CD4-positive, alpha-beta T cell treated with Interleukin-4 for 1 hour (primary cell): ENCODE data around the gene SLTM.
"Not testable (repeated sequence)": the region's sequence is repeated elsewhere in the genome, so short reads cannot be mapped to it uniquely, and the experiment has no call there.

Experiments
- DNase-seq, 2 donors: peaks; one replicate each; pipeline ENCODE4 v3.0.0-alpha.2; 2020 to 2022

Gene SLTM

DNA sequence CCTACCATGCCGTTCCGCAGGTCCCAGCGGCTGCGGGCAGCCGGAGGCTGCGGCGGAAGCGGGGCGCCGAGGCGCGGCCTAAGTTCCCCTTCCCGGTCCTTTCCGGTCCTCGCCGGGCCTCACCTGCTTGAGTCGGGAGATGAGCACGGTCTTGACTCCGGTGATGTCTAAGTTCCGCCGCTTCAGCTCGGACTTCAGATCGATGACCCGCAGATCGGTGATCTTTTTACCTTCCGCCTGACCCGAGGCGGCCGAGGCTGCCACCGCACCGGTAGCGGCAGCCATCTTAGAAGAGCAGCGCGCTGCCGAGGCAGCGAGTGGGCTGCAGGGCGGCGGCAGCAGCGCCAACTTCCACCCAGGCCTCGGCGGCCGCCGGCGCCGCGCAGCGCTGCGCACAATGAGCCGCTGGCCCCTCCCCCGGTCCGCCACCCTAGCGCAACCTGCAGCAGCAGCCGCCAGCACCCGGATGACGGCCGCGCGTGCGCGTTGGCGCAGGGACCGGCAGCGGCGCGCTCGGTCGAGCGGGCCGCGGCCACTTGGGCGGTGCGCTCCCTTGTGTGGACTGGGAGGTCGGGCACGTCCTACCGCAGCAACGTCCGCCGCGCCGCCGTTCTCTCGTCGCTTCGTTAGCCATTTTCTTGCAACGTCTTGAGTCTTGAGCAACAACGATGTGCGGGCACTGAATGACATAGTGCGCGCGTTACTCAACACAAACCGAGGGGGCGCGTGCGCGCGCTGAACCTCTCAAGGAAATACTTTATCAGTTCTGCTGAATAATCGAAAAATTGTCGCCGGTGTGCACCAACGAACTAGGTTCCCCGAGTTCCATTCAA, at the start of gene SLTM:
Gene SLTM (minus strand): TSS at position 399 of the 833 bp plus-strand sequence. CDS start 114 bp downstream, at position 285.
- peak; percentile 94 to 95 for DNase-seq

GRCh38 chr15:58983261-58983660, 49.8 kb upstream of the SLTM start:
- DNase-seq: no peak

DNA sequence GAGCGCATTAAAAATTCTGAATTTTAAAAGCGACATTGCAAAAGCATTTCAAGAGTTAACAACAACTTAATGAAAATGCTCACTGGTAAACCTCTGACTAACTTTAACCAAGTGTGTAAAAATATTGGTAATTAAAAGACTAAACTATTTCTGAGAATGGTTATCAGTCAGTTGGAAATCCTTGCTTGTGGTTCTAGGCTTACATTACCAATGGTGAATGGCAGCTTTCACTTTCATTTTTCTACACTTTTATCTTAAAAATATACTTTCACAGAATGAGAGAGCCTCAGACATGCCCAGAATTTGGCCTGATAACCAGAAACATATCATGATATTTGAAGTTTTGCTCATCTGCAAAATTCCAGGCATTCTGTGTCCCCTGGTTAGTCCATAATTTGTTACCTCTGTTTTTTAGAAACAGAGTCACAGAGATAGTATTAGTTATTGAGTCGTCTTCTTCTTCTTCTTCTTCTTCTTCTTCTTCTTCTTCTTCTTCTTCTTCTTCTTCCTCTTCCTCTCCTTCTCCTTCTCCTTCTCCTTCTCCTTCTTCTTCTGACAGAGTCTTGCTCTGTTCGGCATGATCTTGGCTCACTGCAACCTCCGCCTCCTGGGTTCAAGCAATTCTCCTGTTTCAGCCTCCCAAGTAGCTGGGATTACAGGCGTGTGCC, 48.5 kb upstream of the SLTM start:
- DNase-seq: peak in 1 of 2 donors; percentile 57

- DNase-seq: peak in 1 of 2 donors; percentile 65
Measured at GRCh38 chr15:58980351-58980939, 47.0 kb upstream of the SLTM start.

DNA sequence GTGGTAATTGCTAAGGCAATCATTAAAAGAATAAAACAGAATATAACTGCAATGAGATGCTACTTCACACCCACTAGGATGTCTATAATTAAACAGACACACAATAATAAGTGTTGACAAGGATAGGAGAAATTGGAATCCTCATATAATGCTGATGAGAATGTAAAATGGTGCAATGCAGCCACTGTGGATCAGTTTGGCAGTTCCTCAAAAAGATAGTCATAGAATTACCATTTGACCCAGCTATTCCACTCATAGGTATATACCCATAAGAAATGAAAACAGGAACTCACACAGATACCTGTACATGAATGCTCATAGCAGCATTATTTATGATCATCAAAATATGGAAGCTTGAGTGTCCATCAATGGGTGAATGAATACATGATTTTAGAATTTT, 44.4 kb upstream of the SLTM start:
- no peak for DNase-seq

- DNase-seq: no peak
Measured at GRCh38 chr15:58967479-58967878, 34.0 kb upstream of the SLTM start.

DNA sequence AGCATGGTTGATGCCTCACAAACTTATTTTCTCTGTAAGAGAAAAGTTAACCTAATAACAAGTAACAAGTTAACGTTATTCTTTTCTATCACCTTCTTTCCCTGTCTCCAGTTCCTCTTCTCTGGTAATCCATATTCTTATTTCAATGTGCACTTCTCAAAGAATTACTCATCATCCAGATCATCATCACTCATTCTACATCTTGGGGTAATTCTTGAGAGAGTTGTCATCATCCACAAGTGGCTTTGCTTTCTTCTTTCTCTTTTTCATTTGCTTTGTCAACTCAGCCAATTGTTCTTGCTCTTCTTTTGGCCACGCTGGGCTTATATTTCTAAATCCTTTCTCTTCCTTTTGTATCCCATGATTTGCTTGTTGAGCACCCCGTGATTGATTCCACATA, 33.2 kb upstream of the SLTM start:
- DNase-seq: no peak

DNA sequence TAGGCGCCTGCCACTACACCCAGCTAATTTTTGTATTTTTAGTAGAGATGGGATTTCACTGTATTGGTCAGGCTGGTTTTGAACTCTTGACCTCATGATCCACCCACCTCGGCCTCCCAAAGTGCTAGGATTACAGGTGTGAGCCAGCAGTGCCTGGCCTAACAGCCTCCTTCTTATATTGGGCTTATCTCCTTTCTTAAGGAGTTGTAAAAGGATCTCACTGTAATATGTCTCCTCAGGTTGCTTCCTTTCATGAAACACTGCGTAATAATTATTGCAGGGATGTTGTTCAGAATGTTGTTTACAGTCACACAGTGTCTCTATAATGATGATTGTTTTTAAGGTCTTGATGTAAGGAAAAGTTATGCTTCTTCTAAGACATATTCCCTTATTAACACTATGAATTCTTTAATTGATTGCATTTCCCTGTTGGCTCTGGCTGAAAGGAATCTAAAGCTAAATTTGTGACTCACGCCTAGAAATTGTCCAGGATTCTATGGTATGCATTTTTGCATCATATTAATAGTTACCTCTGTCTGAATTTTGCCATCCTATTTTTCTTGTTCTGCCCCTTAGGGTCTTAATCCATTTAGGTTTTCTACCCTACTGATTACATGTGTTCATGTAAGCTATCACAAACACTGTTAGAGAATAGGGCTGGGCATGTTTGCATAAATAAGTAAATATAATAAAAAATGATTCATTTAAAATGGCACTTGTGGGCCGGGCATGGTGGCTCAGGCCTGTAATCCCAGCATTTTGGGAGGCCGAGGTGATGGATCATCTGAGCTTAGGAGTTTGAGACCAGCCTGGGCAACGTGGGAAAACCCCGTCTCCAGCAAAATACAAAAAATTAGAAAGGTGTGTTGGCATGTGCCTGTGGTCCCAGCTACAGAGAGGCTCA, 29.4 kb upstream of the SLTM start:
- no peak for DNase-seq

DNA sequence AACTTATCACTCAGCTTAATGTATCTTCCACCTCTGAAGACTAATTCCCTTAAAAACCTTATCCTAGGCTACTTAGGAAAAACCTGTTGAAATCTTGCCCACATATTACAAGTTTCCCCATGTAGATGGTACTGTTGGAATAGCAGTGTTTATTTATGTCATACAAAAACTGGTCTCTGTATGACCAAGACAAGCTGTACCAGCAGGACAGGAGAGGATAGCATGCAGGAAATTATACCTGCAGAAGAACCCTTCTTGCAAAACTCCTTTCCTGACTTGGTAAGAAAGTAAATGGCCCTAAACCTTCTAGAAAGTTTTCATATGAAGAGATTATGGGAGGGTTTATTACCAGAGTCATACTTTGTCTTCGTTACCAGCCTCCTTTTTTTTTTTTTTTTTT, 28.7 kb upstream of the SLTM start:
- DNase-seq: no peak

- DNase-seq: no peak
Measured at GRCh38 chr15:58958811-58959210, 25.3 kb upstream of the SLTM start.

DNA sequence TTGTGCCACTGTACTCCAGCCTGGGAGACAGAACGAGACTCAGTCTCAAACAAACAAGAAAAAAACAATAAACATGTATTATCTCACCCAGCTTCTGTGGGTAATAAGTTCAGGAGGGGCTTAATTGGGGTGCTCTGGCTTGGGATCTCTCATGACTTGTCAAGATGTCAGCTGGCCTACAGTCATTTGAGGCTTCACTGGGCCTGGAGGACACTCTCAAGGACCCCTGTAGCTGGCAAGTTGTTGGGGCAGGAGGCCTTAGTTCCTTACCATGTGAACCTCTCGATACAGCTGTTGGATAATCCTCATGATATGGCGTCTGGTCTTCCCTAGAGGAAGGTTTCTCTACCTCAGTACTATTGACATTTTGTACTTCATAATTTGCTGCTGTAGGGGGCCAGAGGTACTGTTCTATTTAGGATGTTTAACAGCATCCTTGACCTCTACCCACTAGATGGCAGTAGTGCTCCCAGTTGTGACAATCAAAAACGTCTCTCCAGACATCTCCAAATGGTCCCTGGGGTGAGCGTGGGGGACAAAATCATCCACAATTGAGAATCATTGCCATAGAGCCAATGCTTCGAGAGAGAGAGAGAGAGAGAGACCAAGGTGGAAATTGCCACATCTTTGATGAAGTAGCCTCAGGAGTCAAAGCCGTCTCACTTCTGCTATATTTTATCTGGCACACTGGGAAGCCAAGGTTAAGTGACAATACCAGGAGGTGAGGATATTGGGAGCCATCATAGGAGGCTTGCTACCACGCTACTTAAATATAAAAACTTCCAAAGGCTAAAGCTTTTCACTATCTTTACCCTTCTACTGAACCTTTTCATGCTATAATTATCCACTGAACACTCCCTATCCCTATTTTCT, 23.9 kb upstream of the SLTM start:
- peak; percentile 70 to 79 for DNase-seq

DNA sequence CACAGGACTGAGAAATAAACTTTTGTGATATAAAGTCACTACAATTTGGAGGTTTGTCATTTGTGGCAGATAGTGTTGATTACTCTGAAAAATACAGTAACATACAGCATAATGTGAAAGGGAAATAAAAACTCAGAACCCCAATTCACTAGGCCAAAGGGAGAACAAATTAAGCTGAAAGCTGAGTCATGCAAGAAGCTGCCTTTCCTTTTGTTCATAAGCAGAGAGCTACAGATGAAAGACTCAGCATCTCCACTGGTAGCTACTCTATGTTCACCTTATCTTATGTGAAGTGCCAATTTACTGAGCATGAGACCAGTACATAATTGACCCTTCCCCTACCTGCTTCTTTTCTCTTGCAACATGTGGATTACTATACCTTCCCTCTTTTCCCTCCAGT, 19.3 kb upstream of the SLTM start:
- DNase-seq: no peak

GRCh38 chr15:58951388-58952007, 18.0 kb upstream of the SLTM start:
- no peak for DNase-seq

DNA sequence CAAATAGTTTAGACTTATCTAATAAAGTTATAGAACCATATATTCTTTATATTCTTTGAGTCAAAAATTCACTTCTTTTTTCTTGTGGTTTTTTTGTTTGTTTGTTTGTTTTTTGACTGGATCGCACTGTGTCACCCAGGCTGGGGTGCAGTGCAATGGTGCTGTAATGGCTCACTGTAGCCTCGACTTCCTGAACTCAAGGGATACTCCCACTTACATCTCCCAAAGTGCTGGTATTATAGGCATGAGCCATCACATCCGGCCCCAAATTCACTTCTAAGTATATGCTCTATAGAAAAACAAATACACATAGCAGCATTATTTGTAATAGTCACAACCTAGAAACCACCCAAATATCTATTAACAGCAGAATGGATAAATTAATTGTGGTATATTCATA, 13.7 kb upstream of the SLTM start:
- DNase-seq: no peak

DNA sequence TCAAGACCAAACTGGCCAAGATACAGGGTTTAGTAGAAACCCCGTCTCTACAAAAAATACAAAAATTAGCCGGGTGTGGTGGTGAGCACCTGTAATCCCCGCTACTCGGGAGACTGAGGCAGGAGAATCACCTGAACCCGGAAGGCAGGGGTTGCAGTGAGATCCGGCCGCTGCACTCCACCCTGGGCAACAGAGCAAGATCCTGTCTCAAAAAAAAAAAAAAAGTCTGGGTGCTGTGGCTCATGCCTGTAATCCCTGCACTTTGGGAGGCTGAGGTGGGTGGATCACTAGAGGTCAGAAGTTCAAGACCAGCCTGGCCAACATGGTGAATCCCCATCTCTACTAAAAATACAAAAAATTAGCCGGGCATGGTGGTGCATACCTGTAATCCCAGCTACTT, 1.5 kb upstream of the SLTM start:
- DNase-seq: not testable (repeated sequence)

DNA sequence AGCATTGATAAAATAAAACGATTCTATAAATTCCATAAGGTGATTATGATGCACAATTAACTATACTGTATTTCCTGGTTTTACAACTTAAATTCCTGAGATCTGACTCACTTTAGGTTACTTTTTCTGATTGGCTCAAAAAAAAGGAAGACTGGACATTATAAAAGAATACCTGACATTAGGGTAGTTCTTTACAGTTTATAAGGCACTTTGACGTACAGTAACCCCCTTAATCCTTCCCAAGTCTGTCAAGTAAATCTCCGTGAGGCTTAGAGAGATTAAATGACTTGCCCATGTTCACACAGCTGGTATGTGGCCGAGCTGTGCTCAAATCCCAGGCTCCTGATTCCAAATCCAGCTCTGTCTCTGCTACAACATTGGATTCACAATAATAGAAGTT, 1.0 kb upstream of the SLTM start:
- DNase-seq: no peak

DNA sequence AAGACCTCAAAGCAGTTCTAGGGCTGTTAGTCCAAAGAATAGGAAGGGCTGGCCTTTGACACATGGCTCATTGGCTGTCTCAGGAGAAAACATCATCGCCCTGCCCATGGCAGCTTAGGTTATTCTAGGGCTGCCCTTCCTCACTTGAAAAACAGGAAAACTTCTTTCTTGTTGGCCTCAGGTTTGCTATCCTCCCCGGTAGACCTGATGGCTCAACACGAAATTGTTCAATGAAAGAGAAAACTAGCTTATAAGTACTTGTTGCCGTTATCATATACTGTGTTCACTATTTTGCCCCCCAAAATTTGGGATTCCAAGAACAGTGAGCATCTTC, 602 bp upstream of the SLTM start:
- no peak for DNase-seq

GRCh38 chr15:58932710-58933280, 684 bp downstream of the SLTM start:
- DNase-seq: no peak

DNA sequence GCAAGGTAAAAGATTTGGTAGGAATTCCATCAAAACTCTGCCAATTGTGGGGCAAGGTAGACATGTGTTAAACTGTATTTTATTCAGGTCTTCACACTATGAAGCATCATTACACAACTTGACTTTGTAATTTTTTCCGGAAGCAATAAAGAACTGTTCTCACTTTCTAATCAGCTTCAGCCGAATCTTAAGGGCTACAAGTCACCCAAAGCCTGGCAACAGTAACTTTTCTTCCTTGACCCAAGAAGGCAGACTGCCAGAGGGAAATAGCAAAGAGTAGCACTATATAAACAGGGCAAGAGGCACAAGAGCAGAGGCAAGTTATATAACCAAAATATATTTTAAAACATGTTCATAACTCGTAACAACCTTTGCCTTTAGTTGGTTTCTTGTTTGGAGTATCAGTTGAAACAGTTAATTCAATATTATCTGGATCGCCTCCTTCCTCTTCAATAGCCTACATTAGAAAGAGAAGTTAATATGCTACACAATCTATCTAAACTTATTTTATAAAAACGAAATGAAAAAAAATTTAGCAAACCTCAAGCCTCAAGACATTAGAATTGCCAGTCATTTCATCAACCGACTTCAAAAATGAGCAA, 1.4 kb downstream of the SLTM start:
- DNase-seq: peak in 1 of 2 donors; percentile 25

DNA sequence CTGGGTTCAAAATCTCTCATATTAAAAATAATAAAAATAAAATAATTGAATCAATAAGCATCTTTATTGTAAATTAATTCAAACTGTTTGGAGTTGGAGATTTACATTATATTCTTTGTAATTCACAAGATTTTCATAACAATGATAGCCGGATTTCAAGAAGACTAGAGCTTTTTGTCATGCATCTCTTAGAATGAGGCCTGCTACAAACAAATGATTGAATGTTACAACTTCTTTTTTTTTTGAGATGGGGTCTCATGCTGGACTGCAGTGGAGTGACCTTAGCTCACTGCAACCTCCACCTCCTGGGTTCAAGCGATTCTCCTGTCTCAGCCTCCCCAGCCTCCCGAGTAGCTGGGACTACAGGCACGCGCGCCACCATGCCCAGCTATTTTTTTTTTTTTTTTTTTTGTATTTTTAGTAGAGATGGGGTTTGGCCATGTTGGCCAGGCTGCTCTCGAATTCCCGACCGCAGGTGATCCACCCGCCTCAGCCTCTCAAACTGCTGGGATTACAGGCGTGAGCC, 3.5 kb downstream of the SLTM start:
- DNase-seq: no peak

GRCh38 chr15:58926823-58927222, 6.7 kb downstream of the SLTM start:
- no peak for DNase-seq
